ENCODE results near the gene CYP3A5.
"Not testable (repeated sequence)": the region's sequence is repeated elsewhere in the genome, so short reads cannot be mapped to it uniquely, and the experiment has no call there.

The CYP3A5 gene

DNA sequence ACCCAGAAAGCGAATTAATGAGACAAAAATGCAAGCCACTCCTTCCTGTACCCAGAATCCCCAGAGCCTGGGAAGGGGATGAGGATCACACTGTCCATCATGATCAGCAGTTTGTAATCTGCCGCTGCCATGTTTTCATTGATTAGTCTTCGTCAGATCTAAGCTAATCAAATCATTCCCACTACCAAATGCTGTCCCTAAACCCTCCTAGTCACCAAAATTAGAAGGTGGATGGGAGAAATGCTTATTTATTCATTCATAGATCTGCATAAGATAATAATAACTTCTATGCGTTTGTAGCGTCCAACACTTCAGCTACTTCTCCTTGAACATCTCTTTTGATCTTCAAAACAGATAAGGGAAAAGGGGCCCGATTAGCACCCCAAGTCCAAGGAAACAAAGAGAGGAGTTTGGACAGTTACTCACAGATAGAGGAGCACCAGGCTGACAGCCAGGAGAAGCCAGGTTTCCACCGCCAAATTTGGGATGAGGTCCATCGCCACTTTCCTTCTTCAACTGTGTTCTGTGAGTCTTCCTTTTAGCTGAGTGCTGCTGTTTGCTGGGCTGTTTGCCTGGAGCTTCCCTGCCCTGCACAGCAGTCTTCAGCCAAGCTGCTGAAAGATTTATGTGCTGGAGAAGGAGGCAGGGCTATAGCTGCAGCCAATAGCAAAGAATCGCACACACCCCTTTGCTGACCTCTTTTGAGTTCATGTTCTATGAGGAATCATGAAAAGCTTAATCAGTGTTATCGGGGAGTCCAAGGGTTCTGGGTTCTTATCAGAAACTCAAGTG, at the start of gene CYP3A5:
Gene CYP3A5, minus strand, starts transcription at position 597 of the 792 bp plus-strand sequence. Its CDS starts 100 bp downstream, at position 497.
- DNase-seq: no peak

DNA sequence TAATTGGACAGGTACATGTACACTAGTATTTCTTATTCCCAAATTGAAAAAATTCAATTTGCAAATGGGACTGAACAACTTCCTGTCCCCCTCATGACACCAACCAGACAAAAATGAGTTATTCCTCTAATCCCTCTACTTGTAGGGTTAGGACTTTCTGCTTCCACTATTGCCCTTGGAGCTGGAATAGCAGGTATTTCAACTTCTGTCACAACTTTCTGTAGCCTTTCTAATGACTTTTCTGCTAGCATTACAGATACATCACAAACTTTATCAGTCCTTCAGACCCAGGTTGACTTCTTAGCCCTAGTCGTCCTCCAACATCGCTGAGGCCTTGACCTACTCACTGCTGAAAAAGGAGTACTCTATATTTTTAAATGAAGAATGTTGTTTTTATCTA, 48.8 kb upstream of the CYP3A5 start:
- no peak for DNase-seq

DNA sequence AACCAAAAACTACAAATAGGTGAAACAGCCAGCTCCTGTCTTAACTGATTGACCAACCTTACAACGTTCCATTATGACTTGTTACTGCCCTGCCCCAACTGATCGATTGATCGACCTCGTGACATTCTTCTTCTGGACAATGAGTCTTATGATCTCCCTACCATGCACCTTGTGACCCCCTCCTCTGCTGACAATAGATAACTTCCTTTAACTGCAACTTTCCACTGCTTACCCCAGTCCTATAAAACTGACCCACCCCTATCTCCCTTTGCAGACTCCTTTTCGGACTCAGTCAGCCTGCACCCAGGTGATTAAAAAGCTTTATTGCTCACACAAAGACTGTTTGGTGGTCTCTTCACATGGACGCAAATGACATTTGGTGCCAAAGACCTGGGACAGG, 43.4 kb upstream of the CYP3A5 start:
- not testable (repeated sequence) for DNase-seq

DNA sequence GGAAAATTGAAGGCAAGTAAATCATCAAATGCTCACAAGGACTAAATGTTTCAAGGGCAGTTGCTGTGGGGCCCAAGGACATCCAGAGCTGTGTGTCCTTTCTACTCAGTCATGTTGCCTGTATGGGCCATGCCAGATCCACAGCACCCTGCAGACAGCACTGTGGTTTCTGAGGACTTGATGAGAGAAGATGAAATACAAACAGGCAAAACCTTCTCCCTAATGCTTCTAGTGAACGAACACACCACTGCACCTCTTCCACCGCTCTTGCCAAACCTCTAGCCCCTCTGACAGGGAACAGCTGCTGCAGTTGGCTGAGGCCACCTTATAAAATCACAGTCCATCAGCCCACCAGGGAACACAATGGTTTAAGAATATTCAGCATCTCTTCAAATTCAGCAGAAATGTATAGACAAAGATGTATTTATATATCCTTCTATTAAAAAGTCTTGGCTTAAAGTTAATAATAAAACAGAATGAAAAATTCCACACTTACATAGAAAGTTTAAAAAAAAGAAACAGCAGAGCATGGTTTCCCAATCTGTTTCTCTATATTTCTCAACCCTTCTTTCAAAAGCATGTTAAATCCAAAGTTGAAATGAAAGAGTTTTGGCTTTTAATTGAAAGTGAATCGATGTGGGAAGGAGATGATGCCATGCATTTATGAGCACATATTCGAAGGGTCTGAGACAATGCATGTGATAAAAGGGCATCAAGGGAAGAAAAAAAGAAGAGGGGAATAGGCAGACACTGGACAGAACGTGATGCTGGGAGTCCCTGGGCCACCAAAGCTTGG, 41.2 kb upstream of the CYP3A5 start:
- no peak for DNase-seq

DNA sequence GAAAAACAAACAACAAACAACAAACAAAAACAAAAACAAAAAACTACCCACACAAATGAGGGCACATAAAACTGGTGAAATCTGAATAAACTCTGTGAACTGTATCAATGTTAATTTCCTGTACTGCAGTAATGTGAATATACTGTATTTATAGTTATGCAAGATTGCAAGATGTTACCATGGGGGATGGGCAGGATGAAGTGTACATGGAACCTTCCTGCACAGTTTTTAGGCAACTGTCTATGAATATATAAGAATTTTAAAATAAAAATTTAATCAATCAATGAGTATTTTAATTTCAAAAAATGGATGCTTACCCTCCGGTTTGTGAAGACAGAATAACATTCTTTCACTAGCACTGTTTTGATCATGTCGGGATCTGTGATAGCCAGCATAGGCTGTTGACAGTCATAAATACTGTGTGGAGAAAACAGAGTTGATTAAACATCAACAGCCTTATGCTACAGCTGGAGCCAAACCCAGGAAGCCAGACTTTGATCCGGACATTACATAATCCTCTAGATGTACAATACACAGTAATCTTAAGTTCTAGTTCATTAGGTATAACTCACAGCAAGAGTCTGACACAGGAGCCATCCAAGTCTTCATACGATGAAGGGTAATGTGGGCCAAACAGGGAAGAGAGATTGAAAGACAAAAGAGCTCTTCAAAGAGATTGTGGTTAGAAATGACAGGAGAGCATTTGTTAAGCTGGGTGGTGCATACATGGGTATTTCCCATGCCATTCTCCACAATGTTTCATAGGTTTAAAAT, 40.4 kb upstream of the CYP3A5 start:
- DNase-seq: no peak

DNA sequence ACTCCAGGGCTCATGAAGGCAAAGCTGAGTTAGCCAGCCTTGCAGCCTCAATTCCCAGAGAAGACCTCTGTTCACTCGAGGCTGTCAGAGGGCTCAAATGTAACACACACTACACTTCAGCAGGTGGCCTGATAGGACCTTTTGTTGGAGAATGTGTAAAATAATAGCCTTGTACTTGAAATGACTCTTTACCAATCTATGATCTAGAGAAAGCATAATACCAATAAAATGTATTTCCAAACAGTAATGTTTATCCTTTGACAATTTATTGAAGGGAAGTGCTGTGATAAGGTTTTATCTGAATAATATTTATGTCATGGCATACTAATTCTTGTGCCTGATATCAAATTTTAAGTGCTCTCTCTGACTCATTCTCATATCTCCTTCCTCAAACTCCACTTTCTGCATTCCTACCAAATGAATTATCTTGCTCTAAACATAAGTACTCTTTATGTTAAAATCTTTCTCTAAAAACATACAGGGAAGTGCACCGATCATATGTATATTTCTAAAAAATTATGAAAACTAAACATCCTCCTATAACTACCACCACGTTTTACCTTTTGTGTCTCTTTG, 34.3 kb upstream of the CYP3A5 start:
- DNase-seq: no peak

DNA sequence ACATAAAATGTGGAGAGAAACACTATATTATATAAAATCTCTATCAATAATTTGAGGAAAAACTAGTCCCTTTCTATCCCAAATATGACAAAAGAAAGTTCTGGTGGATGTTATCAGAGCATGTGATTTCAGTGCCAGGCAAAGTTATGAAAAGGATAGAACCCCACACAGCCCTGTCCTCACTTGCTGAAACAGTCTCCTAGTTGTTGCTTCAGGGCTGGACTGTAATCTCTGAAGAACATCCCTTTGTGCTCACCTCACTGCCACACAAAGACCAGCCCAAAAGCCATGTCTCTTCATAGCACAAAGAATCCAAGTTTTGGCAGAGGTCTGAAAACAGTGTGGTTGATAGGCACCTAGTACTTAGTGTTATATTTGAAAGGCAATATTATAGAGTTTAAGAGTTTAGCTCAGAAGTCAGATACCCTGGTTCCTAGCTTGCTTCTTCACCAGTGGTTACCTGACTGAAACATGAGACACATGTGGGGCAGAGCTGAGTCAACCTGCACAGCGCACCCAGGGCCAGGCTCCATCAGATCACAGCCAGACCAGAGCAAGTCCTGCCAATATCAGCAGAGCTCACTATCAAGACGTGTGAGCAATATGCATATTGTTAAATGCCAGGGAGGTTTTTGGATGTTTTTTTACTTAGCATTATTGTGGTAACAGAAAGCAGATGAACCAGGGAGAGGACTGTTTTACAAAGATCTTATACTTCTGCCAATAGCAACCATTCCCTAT, 30.2 kb upstream of the CYP3A5 start:
- DNase-seq: no peak

DNA sequence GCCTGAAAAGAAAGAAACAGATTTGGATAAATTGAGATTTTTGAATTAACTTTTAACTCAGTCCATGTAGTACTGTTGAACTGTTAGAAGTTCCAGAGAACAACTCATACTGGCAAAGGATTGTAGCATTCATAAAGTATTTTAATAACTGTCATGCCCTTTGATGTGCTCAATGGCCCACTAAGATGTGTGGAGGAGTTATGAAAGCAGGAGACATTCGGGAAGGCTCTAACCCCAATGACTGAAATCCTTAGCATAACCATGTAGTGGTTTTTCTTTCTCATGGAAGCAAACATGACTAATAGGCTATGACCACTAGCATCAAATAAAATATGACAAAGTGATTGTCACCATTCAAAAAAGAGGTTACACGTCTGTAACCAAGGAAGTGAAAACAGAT, 29.5 kb upstream of the CYP3A5 start:
- DNase-seq: no peak

DNA sequence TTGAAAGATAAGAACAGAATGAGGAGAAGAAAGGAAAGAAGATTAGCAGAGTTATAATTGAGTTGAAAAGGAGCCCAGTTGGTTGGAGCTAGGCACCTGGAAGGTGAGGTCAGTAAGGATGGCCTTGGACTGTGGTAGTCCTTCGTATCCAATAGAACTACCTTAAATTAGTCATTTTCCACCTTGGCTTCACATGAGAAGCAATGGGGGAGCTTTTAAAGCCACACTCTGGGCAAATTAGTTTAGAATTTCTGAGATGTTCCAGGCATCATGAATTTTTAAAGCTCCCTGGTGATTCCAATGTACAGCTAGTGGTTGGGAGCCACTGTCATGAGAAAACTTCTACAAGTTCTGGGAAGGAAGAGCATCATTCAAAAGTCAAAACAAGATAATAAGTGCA, 27.3 kb upstream of the CYP3A5 start:
- no peak for DNase-seq

DNA sequence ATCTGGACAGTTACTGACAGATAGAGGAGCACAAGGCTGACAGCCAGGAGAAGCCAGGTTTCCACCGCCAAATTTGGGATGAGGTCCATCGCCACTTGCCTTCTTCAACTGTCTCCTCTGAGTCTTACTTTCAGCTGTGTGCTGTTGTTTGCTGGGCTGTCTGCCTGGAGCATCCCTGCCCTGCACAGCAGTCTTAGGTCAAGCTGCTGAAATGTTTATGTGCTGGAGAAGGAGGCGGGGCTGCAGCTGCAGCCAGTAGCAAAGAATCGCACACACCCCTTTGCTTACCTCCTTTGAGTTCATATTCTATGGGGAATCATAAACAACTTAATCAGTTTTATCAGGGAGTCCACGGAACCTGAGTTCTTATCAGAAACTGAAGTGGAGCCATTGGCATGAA, 20.1 kb upstream of the CYP3A5 start:
- no peak for DNase-seq

DNA sequence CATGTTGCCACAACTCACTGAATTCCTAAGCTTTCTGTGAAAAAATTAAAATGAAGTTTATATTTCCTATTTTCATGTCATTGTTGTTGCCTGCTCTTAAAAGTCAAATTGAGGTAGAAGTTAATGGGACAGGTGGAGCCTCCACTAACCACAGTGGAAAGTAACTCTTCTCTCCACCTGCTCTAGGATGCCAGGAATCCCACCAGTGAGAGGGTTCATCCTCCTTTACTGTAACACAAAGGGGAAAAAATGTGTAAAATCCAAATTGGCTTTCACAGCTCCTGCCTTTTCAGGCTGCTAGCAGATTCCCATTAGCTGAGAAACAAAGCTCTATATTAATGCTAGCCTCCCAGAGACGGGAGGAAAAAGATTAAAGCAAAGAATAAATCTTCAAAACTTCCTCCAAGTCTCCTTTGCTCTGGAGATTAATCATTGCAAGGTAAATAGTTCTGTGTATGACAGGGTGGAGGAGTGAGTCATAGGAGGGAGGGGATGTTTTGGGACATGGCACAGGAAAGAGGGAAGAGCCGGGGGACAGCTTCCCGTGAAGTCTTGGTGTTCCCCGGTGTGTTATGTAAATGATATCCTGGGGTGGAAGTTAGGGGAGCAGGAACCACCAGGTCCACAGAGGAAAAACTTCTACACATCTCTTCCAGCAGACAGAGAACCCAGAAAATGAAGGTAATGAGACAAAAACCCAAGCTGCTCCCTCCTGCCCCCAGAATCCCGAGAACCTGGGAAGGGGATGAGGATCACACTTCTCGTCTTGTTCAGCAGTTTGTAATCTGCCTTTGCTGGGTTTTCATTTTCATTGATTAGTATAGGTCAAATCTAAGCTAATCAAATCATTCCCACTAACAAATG, 19.3 kb upstream of the CYP3A5 start:
- not testable (repeated sequence) for DNase-seq

DNA sequence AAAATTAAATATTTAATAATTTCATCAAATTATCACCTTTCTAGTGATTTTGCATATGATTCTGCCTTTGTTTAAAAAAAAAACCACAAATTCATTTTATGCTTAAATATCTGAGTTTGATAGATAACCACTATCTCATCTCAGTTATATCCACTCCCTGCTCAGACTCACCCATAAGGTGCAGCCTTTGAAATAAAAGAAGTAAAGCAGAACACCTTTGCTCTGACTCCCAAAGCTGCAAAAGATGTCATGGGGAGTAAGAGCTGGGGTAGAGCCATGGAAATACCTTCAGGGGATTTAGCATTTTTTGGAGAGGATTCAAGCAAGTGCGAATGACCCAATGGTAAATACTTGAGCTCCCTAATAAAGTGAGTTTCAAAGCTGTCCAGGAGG, 15.1 kb upstream of the CYP3A5 start:
- DNase-seq: no peak

DNA sequence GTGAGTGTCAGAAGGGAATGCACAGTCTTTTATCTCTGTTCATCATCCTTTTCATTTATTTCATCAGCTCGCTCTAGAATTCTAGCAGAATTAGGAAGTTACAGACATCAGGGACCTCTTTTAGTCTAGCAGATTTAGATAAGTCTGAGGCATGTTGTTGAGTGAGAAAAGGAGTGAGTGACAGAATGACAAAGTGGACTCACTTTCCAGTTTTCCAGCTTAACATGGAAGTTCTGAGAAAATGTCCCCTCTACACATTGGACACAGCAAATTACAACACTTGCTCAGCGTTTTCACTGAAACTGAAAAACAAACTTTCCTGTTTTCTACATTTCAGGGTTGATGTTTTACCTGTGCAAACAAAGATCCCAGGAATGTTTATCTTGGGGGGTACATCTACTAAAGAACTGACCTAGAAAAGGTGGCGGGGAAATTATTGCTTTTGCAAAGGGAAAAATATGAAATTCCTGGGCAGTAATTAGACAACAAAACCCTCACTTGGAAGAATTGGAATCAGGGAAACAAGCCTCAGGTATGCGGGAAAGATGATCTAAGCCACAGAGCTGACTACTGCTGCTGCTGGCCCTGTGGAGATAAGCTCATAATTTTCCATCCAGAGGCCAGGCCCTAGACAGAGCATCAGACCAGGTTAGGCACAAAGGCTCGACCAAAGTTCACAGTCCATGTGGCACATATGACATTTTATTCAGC, 14.6 kb upstream of the CYP3A5 start:
- no peak for DNase-seq

DNA sequence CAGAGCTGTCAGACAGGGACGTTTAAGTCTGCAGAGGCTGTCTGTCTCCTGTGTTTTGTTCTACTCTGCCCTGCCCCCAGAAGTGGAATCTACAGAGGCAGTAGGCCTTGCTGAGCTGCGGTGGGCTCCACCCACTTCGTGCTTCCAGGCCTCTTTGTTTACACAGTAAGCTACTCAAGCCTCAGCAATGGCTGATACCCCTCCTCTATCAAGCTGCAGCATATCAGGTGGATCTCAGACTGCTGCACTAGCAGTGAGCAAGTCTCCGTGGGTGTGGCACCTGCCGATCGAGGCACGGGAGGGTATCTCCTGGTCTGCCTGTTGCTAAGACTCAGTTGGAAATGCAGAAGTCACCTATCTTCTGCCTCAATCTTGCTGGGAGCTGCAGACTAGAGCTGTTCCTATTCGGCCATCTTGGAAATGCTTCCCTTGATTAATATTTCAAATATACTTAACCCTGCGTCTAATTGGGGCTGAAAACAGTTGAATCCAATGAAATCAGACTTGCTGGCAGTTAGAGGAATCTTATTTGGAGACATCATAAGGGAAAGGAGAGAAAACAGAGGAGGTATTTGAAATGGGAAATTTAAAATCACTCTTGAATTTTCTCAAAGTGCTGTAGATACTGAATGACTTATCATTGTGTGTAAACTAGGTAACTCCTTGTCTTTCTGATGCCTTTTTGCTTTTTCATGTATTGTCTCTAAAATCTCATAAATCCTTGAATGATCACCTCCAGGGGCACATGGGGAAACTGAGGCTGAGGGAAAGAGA, 13.8 kb upstream of the CYP3A5 start:
- no peak for DNase-seq

DNA sequence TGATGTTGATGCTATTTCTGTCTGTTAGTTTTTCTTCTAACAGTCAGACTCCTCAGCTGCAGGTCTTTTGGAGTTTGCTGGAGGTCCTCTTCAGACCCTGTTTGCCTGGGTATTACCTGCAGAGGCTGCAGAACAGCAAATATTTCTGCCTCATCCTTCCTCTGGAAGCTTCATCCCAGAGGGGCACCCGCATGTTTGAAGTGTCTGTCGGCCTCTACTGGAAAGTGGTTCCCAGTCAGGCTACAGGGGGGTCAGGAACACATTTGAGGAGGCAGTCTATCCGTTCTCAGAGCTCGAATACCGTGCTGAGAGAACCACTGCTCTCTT, 13.3 kb upstream of the CYP3A5 start:
- no peak for DNase-seq

DNA sequence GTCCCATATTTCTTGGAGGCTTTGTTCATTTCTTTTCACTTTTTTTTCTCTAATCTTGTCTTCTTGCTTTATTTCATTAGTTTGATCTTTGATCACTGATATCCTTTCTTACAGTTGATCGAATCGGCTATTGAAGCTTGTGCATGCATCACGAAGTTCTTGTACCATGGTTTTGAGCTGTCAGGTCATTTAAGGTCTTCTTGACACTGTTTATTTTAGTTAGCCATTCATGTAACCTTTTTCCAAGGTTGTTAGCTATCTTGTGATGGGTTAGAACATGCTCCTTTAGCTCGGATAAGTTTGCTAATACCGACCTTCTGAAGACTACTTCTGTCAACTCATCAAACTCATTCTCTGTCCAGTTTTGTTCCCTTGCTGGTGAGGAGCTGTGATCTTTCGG, 12.8 kb upstream of the CYP3A5 start:
- not testable (repeated sequence) for DNase-seq

DNA sequence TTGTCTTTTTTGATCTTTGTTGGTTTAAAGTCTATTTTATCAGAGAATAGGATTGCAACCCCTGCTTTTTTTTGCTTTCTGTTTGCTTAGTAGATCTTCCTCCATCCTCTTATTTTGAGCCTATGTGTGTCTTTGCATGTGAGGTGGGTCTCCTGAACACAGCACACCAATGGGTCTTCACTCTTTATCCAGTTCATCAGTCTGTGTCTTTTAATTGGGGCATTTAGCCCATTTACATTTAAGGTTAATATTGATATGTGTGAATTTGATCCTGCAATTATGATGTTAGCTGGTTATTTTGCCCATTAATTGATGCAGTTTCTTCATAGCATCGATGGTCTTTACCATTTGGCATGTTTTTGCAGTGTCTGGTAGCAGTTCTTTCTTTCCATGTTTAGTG, 11.9 kb upstream of the CYP3A5 start:
- not testable (repeated sequence) for DNase-seq

DNA sequence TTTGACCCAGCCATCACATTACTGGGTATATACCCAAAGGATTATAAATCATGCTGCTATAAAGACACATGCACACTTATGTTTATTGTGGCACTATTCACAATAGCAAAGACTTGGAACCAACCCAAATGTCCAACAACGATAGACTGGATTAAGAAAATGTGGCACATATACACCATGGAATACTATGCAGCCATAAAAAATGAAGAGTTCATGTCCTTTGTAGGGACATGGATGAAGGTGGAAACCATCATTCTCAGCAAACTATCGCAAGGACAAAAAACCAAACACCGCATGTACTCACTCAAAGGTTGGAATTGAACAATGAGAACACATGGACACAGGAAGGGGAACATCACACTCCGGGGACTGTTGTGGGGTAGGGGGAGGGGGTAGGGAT, 11.1 kb upstream of the CYP3A5 start:
- DNase-seq: not testable (repeated sequence)

DNA sequence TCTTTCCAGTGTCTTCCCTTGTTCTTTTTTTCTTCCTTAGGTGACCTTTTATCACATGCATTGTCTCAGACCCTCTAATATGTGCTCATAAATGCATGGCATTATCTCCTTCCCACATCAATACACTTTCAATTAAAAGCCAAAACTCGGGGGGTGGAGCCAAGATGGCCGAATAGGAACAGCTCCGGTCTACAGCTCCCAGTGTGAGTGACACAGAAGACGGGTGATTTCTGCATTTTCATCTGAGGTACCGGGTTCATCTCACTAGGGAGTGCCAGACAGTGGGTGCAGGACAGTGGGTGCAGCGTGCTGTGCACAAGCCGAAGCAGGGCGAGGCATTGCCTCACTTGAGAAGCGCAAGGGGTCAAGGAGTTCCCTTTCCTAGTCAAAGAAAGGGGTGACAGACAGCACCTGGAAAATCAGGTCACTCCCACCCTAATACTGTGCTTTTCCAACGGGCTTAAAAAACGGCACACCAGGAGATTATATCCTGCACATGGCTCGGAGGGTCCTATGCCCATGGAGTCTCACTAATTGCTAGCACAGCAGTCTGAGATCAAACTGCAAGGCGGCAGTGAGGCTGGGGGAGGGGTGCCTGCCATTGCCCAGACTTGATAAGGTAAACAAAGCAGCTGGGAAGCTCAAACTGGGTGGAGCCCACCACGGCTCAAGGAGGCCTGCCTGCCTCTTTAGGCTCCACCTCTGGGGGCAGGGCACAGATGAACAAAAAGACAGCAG, 6.2 kb upstream of the CYP3A5 start:
- DNase-seq: not testable (repeated sequence)
